OCI-LY7 (cell line): Measurements from ENCODE around the gene VAMP5. TPM values are rescaled to one million over a fixed set of nuclear protein-coding genes. Genes with fewer than 3 reads are reported as not detected.

Experiments used
- BruUV-seq: library from RNA; stranded (reverse); fragments of 400-500 nt; replicated peaks from 2 replicates; lab custom pipeline; 2021; lab: Mats Ljungman, UMichigan
- CTCF ChIA-PET: fragments of 300-600 bp; sonication (Branson Sonifier 250); formaldehyde crosslinking; loops from one replicate; lab custom pipeline; 2022; ENCODE audit warnings: antibody characterized with exemption; ENCODE audit not compliant: unreplicated experiment; lab: Charles Lee
- POLR2A ChIA-PET: fragments of 300-600 bp; sonication (Branson Sonifier 250); formaldehyde crosslinking; loops from one replicate; lab custom pipeline; 2022; ENCODE audit warnings: antibody characterized with exemption; lab: Charles Lee
- DNase-seq: peaks from one replicate; pipeline ENCODE4 v3.0.0-alpha.2; 2015; ENCODE audit warnings: low spot score
- H2AFZ ChIP-seq: fragments of 200-600 bp; sonication (generic), shearing (Covaris generic); 2 replicates; pipeline ENCODE4 v1.6.1; 2014; ENCODE audit warnings: mild to moderate bottlenecking, antibody characterized with exemption, low read length, moderate library complexity
- H3K27ac ChIP-seq: fragments of 200-600 bp; sonication (generic); 2 replicates; pipeline ENCODE4 v1.5.1; 2014; ENCODE audit warnings: mixed run types, low read depth, mild to moderate bottlenecking, moderate library complexity, low read length, inconsistent platforms; ENCODE audit not compliant: poor library complexity, severe bottlenecking
- H3K36me3 ChIP-seq: fragments of 200-600 bp; sonication (generic); 2 replicates; pipeline ENCODE4 v1.6.1; 2014; ENCODE audit warnings: mild to moderate bottlenecking, antibody characterized with exemption, low read length, moderate library complexity, mixed read lengths; ENCODE audit not compliant: insufficient read depth
- H3K4me1 ChIP-seq: fragments of 200-600 bp; sonication (generic); 2 replicates; pipeline ENCODE4 v1.5.1; 2014; ENCODE audit warnings: mild to moderate bottlenecking, low read length; ENCODE audit not compliant: insufficient read depth, poor library complexity, severe bottlenecking
- H3K4me2 ChIP-seq: fragments of 200-600 bp; sonication (generic); 2 replicates; pipeline ENCODE4 v1.6.1; 2014; ENCODE audit warnings: mild to moderate bottlenecking, low read length
- H3K4me3 ChIP-seq: fragments of 200-600 bp; sonication (generic); 2 replicates; pipeline ENCODE4 v1.5.1; 2014; ENCODE audit warnings: mild to moderate bottlenecking, low read depth, low read length; ENCODE audit not compliant: poor library complexity, severe bottlenecking
- H3K79me2 ChIP-seq: fragments of 200-600 bp; sonication (generic); 2 replicates; pipeline ENCODE4 v1.6.1; 2016; ENCODE audit warnings: low read depth, mild to moderate bottlenecking, low read length, moderate library complexity, mixed read lengths; ENCODE audit not compliant: insufficient read depth
- H3K9me2 ChIP-seq: fragments of 200-600 bp; sonication (generic); 2 replicates; pipeline ENCODE4 v1.6.1; 2016; ENCODE audit warnings: mild to moderate bottlenecking, low read length, mixed read lengths; ENCODE audit not compliant: insufficient read depth
- H3K9me3 ChIP-seq: fragments of 200-600 bp; sonication (generic); 2 replicates; pipeline ENCODE4 v1.6.1; 2014; ENCODE audit warnings: mild to moderate bottlenecking, mixed run types, low read length, mixed read lengths
- H4K20me1 ChIP-seq: fragments of 200-600 bp; sonication (generic); 2 replicates; pipeline ENCODE4 v1.6.1; 2014; ENCODE audit warnings: mild to moderate bottlenecking, antibody characterized with exemption, low read length, moderate library complexity, mixed read lengths; ENCODE audit not compliant: insufficient read depth
- EZH2phosphoT487 ChIP-seq: fragments of 200-600 bp; sonication (generic); IDR thresholded peaks from 2 replicates; pipeline ENCODE4 v1.6.1; 2018; ENCODE audit warnings: low read depth, borderline replicate concordance, mild to moderate bottlenecking, mixed run types, antibody characterized with exemption, low read length, moderate library complexity, mixed read lengths
- intact Hi-C: fragments of 100-400 bp; cut with micrococcal nuclease; formaldehyde crosslinking; loops from one replicate; pipeline ENCODE4 v1.10.0; 2022; ENCODE audit not compliant: unreplicated experiment
- total RNA-seq, 2 experiments: library from RNA; depleted of rRNA in 1 of 2; stranded (reverse); fragments of >200 nt in 1 of 2; shearing (Covaris generic) in 1 of 2; gene quantifications; 2 replicates each; pipeline ENCODE4 v1.2.3, GENCODE V29; 2014 to 2022
- TF ChIP-seq, protein P1 (sequence below): fragments of 200-600 bp; sonication (generic); conservative IDR thresholded peaks from 2 replicates; pipeline ENCODE4 v1.5.1; 2014; ENCODE audit warnings: mild to moderate bottlenecking, antibody characterized with exemption, low read length, moderate library complexity, mixed read lengths

VAMP5 gene
- total RNA-seq, 2 experiments from 2014 or later: 3.0 to 3.9 TPM

DNA sequence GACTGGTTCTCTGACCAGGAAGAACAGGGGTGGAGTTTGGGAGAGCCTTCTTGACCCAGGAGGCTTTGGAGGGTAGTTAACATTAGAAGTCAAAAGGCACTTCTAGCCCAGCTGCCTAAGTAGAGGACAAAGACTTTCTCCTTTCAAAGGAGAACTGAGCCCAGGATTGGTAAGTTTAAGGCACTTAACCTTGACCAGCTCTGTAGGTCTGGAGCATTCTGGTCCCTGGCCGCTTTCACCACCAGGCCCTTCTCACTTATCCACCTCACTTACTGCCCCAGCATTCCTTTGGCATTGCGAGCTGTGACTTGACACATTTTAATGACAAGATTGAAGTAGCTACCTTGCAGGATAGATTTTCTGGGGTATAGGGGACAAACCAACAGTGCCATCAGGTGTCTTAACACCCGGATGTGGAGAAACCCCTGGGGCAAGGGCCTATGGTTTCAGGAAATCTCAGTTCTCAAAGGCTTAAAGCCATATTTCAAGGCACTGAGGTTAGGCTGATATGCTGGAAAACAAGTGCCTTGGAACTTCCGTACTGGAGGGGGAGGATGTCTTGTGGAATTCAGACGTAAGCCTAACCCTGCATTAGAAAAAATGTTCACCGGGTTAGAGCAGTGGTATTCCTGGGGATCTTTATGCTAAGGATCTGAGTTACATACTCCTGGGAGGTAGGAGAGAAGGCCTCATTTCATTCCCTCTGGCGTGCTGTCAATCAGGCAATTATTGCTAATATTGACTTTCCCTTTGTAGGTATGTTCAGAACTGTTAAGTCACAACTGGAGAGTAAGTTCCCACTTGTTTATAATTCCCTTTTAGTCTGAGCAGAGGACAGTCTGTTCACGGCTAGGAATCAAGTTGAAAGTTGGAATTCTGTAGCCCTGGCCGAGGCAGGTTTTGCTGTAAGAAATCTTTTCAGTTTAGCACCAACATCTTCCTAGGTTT is 23.3 kb downstream of the VAMP5 start:
- Histone ChIP-seq H3K4me2 (no peak overlapping the region), H2AFZ (no peak overlapping the region), H3K9me2 (no peaks in the 10 kb centered on the region), H3K79me2 (peaks cover 20% of the 10 kb centered on the region; the same call in 1 of the 2 replicates), H3K36me3 (peaks cover 40% of the 10 kb centered on the region), H3K27ac (no peak overlapping the region), H3K4me3 (no peak overlapping the region), H4K20me1 (no peaks in the 10 kb centered on the region; the same call in 1 of the 2 replicates), H3K9me3 (no peaks in the 10 kb centered on the region), H3K4me1 (peaks cover 16% of the 10 kb centered on the region)
- POLR2A ChIA-PET: interaction anchor here (0.9 kb wide), 1 partner anchor 12 kb away, joined by 4 read pairs; the partner anchor contains the start of gene RNF181
- intact Hi-C loops: no loop called here
- no TSS peak for BruUV-seq
- TF ChIP-seq, protein P1, sequence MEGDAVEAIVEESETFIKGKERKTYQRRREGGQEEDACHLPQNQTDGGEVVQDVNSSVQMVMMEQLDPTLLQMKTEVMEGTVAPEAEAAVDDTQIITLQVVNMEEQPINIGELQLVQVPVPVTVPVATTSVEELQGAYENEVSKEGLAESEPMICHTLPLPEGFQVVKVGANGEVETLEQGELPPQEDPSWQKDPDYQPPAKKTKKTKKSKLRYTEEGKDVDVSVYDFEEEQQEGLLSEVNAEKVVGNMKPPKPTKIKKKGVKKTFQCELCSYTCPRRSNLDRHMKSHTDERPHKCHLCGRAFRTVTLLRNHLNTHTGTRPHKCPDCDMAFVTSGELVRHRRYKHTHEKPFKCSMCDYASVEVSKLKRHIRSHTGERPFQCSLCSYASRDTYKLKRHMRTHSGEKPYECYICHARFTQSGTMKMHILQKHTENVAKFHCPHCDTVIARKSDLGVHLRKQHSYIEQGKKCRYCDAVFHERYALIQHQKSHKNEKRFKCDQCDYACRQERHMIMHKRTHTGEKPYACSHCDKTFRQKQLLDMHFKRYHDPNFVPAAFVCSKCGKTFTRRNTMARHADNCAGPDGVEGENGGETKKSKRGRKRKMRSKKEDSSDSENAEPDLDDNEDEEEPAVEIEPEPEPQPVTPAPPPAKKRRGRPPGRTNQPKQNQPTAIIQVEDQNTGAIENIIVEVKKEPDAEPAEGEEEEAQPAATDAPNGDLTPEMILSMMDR: no peak
- TF ChIP-seq EZH2phosphoT487: no peak
- CTCF ChIA-PET: no interaction called here
- no peak for DNase-seq

- H3K9me3 ChIP-seq: no peaks in the 10 kb centered on the region
- H3K4me1 ChIP-seq: peaks cover 24% of the 10 kb centered on the region
- H3K79me2 ChIP-seq: peaks cover 31% of the 10 kb centered on the region
- DNase-seq: no peak
- H3K27ac ChIP-seq: peak overlapping the region; percentile 55
- no peaks in the 10 kb centered on the region for H3K9me2 ChIP-seq
- peak overlapping the region; percentile 88; the same call in 1 of the 2 replicates for H2AFZ ChIP-seq
- BruUV-seq: TSS peak; percentile 42
- ChIA-PET CTCF (interaction anchor here (0.6 kb wide), 1 partner anchor 51 kb away, joined by 3 read pairs; no protein-coding TSS in a partner anchor), POLR2A (interaction anchor here (0.6 to 4.4 kb wide), 5 partner anchors 11 to 73 kb away, joined by 3 to 24 read pairs (median 4); partner anchors contain the start of genes MAT2A and RNF181)
- no peaks in the 10 kb centered on the region for H4K20me1 ChIP-seq
- TF ChIP-seq, protein P1: no peak
- no peak for TF ChIP-seq EZH2phosphoT487
- H3K4me2 ChIP-seq: peak overlapping the region; percentile 97
- peak overlapping the region; percentile 97 for H3K4me3 ChIP-seq
- H3K36me3 ChIP-seq: peaks cover 34% of the 10 kb centered on the region
- intact Hi-C loops: no loop called here
Measured at GRCh38 chr2:85611217-85611704, 27.0 kb downstream of the VAMP5 start.
